Measurements from ENCODE around the gene MIA3. TPM values are rescaled to one million over a fixed set of nuclear protein-coding genes. Genes with fewer than 3 reads are reported as not detected.

Gene MIA3
- total and polyA plus RNA-seq, 2 donors from 2014 or later = 19.1 to 51.5 TPM

DNA sequence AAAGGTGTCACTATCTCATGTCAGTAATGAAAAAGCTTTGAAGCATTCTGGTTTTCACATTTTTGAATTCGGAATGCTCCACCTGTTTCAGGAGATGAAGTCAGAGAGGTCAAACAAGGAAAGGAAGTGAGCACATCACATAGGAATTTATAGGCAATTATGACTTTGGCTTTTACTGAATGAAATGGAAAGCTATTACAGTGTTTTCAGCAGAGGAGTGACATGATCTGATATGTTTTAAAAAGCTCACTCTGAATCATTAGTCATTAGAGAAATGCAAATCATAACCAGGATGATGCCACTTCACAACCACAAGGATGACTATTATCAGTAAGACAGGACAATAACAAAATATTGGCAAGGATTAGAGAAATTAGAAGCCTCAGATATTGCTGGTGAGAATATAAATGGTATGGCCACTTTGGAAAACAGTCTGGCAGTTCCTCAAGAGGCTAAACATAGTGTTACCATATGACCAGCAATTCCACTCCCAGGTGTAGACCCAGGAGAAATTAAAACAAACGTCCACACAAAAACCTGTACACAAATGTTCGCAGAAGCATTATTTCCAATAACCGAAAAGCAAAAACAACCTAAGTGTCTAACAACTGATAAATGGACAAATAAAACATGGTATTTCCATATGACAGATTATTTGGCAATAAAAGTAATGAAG is 35.7 kb upstream of the MIA3 start:
- Histone ChIP-seq H3K27me3 (ENCODE audit: control insufficient read depth, insufficient read depth, low read length) (no peaks in the 10 kb centered on the region), H3K4me3 (ENCODE audit: low read length in 3 of 3) (no peak overlapping the region), H3K36me3 (ENCODE audit: control insufficient read depth in 2 of 3, insufficient read depth in 3 of 3, low read length in 3 of 3) (peaks cover 0 to 7% (median 0%) of the 10 kb centered on the region in 3 donors), H3K27ac (ENCODE audit: low read depth in 2 of 2, low read length in 2 of 2) (no peak overlapping the region), H3K4me1 (ENCODE audit: control insufficient read depth in 2 of 3, insufficient read depth in 2 of 3, low read depth in 1 of 3, low read length in 3 of 3) (no peaks in the 10 kb centered on the region), H3K9me3 (ENCODE audit: control insufficient read depth in 2 of 3, insufficient read depth in 1 of 3, low read length in 3 of 3) (no peaks in the 10 kb centered on the region), H3K9ac (ENCODE audit: low read length in 3 of 3) (no peak overlapping the region)
- FAIRE-seq (no peak), DNase-seq (no peak)
- TF ChIP-seq, protein P1, sequence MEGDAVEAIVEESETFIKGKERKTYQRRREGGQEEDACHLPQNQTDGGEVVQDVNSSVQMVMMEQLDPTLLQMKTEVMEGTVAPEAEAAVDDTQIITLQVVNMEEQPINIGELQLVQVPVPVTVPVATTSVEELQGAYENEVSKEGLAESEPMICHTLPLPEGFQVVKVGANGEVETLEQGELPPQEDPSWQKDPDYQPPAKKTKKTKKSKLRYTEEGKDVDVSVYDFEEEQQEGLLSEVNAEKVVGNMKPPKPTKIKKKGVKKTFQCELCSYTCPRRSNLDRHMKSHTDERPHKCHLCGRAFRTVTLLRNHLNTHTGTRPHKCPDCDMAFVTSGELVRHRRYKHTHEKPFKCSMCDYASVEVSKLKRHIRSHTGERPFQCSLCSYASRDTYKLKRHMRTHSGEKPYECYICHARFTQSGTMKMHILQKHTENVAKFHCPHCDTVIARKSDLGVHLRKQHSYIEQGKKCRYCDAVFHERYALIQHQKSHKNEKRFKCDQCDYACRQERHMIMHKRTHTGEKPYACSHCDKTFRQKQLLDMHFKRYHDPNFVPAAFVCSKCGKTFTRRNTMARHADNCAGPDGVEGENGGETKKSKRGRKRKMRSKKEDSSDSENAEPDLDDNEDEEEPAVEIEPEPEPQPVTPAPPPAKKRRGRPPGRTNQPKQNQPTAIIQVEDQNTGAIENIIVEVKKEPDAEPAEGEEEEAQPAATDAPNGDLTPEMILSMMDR (IDR thresholded peaks at IDR 0.05; ENCODE audit: borderline replicate concordance, extremely low read depth, insufficient read depth) = no peak
- intact Hi-C loops (cut with DNase I) = no loop called here

GRCh38 chr1:222583079-222583478 is 34.8 kb upstream of the MIA3 start:
- no peak overlapping the region for H3K27ac ChIP-seq (ENCODE audit: low read depth in 2 of 2, low read length in 2 of 2)
- intact Hi-C loops (cut with DNase I) = no loop called here
- TF ChIP-seq, protein P1 (IDR thresholded peaks at IDR 0.05; ENCODE audit: borderline replicate concordance, extremely low read depth, insufficient read depth) = no peak
- no peaks in the 10 kb centered on the region for H3K27me3 ChIP-seq (ENCODE audit: control insufficient read depth, insufficient read depth, low read length)
- H3K9me3 ChIP-seq (ENCODE audit: control insufficient read depth in 2 of 3, insufficient read depth in 1 of 3, low read length in 3 of 3) = no peaks in the 10 kb centered on the region
- H3K4me3 ChIP-seq (ENCODE audit: low read length in 3 of 3) = no peak overlapping the region
- FAIRE-seq (no peak), DNase-seq (no peak)
- peaks cover 0 to 7% (median 0%) of the 10 kb centered on the region in 3 donors for H3K36me3 ChIP-seq (ENCODE audit: control insufficient read depth in 2 of 3, insufficient read depth in 3 of 3, low read length in 3 of 3)
- no peak overlapping the region for H3K9ac ChIP-seq (ENCODE audit: low read length in 3 of 3)
- H3K4me1 ChIP-seq (ENCODE audit: control insufficient read depth in 2 of 3, insufficient read depth in 2 of 3, low read depth in 1 of 3, low read length in 3 of 3) = no peaks in the 10 kb centered on the region

DNA sequence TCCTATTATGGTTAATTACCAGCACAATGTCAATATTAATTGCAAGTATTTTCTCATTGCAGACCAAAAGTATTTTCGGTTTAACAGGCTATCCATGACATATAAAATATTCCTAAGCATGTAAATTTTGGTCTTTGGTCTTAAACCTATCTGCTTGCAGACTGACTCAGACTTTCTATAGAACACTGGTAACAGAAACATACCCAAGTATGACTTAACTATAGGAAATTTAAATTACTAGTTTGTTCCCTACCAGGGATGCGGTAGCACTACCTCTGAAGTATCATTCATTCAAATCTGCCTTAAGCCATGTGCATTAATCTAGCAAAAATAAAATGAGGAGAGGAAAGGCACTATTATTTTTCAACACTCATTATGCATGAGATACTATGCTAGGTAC is 31.1 kb upstream of the MIA3 start:
- no peak for FAIRE-seq
- DNase-seq = no peak
- Histone ChIP-seq H3K4me3 (ENCODE audit: low read length in 3 of 3) (no peak overlapping the region), H3K9ac (ENCODE audit: low read length in 3 of 3) (no peak overlapping the region), H3K27ac (ENCODE audit: low read depth in 2 of 2, low read length in 2 of 2) (no peak overlapping the region), H3K4me1 (ENCODE audit: control insufficient read depth in 2 of 3, insufficient read depth in 2 of 3, low read depth in 1 of 3, low read length in 3 of 3) (peaks cover 2 to 7% (median 7%) of the 10 kb centered on the region in 3 donors), H3K9me3 (ENCODE audit: control insufficient read depth in 2 of 3, insufficient read depth in 1 of 3, low read length in 3 of 3) (no peaks in the 10 kb centered on the region), H3K36me3 (ENCODE audit: control insufficient read depth in 2 of 3, insufficient read depth in 3 of 3, low read length in 3 of 3) (peaks cover 0 to 7% (median 0%) of the 10 kb centered on the region in 3 donors), H3K27me3 (ENCODE audit: control insufficient read depth, insufficient read depth, low read length) (no peaks in the 10 kb centered on the region)
- TF ChIP-seq, protein P1 (IDR thresholded peaks at IDR 0.05; ENCODE audit: borderline replicate concordance, extremely low read depth, insufficient read depth) = no peak
- intact Hi-C loops (cut with DNase I) = no loop called here

All from kidney (tissue), 14 donors.